GM13977 (cell line): Measurements from ENCODE around the gene LRRC51.

Experiments
- DNase-seq: peaks from one replicate; pipeline ENCODE4 v3.0.0; 2012; ENCODE audit warnings: low spot score
- CTCF ChIP-seq: IDR thresholded peaks from 2 replicates; pipeline ENCODE4 v1.5.1; 2012; ENCODE audit warnings: mild to moderate bottlenecking, control low read depth; ENCODE audit not compliant: insufficient read depth; ENCODE audit errors: extremely low read depth, missing control alignments
- in situ Hi-C: fragments of 300-500 bp; cut with MboI; formaldehyde crosslinking; loops from one replicate; pipeline ENCODE4 v1.12.0; 2022; ENCODE audit warnings: low sequenced_read_pairs, low pct_unique_long_range_greater_than_20kb, mixed read lengths, inconsistent platforms; ENCODE audit not compliant: unreplicated experiment

LRRC51 gene

DNA sequence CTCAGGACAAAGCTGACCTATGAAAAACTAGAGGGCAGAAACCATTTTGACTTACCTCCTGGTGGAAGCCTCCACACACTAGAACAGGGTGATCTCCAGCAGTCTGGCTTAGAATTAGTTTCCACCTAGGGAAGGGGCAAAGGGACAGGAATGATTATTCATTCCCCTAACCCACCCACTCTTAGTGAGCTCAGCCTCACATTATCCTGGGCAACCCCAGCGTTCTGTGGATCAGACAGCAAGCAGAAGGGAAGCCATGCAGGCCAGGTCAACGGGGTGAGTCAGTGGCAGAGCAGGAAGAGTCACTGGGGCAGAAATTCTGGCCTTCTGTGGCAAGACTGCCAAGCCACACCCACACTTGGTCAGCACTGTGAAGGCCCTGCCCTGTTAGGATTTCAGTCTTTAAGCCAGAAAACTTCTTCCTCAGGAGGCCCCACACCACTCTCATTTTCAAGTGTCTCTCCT is 10.8 kb upstream of the LRRC51 start:
- in situ Hi-C loops: no loop called here
- TF ChIP-seq CTCF: no peak
- no peak for DNase-seq

GRCh38 chr11:72070491-72070890 is 10.2 kb upstream of the LRRC51 start:
- no peak for DNase-seq
- TF ChIP-seq CTCF: no peak
- in situ Hi-C loops: no loop called here

DNA sequence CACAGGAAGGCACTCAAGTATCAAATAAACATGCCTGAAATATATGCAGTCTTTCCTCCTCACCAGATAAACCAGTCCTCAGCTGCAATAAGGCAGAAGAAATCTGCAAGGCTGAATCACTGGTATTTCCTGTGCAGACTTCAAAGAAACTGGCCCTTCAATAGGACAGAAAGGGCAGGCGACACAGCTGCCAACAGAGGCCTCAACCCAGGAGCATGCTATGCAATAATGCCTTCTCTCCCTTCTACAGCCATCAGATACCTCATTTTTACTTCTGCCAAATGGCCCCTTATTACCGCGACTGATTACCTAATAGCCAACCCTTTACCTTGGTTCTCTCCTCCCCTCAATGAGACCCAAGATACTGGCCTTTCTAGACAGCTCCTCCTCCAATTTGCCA is 8.3 kb upstream of the LRRC51 start:
- in situ Hi-C loops: no loop called here
- no peak for TF ChIP-seq CTCF
- DNase-seq: no peak

GRCh38 chr11:72075109-72075508 is 5.5 kb upstream of the LRRC51 start:
- DNase-seq: no peak
- TF ChIP-seq CTCF: peak; percentile 47
- in situ Hi-C loops: no loop called here

DNA sequence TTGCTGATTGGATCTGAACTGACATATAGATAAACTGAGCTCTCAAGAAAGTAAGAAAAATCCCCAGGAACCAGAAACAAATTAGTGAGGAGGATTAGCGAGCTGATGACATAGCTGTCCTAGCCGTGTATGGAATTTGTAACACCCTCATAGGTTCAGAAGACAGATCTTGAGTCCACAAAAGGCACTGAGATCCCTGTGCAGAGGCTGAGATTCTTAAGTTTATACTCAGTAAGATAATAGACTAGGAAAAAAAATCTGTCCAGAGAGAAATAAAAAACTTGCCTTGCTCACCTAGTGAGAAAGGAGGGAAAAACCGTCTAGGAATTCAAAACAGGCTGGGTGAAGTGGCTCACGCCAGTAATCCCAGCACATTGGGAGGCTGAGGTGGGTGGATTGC is 4.9 kb upstream of the LRRC51 start:
- no peak for DNase-seq
- in situ Hi-C loops: no loop called here
- TF ChIP-seq CTCF: no peak

DNA sequence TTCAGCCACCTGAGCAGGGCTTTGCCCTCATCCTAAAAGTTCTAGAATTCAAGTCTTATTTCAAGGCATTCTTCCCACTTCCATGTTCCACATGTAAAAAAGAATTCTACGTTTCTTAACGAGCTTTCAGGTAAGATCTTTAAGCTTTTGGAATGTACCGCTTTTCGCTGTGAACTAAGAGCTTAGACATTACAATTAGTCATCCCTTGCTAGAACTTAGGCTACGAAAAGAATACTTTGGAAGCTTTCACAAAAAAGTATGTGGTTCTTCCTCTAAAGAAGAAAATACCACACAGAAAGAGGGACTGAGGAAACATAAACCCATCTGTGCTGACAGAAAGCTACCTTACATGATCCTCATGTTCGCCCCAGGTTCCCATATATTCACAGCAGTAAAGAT is 2.2 kb upstream of the LRRC51 start:
- in situ Hi-C loops: no loop called here
- no peak for DNase-seq
- TF ChIP-seq CTCF: no peak

GRCh38 chr11:72079819-72080325 is 778 bp upstream of the LRRC51 start:
- DNase-seq: no peak
- no peak for TF ChIP-seq CTCF
- in situ Hi-C loops: no loop called here
